Measurements from ENCODE around the gene IL17B. TPM values are rescaled to one million over a fixed set of nuclear protein-coding genes. Genes with fewer than 3 reads are reported as not detected.

Gene IL17B
- total and polyA plus RNA-seq, 9 of the 15 experiments (the other 6 are each of a cell fraction or from before 2014, with no cell fraction given) = 0.28 to 2.6 (median 0.53) TPM; not detected in 2

DNA sequence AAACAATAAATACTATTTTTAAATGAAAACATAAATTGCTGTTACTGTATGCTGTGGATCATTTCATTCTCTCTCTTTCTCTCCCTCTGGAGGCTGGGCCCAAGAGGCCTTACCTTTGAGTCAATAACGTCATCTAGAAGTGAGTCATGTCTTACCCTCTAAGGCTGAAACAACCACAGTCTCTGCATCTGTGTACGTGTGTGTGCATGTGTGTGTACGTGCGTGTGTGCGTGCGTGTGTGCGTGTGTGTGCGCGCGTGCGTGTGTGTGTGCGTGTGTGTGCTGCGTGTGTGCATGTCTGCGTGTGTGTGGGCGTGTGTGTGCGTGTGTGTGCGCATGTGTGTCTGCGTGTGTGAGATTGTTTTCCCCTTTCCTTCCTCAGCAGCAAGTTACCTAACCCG, 13.6 kb upstream of the IL17B start (continued):
- TF ChIP-seq RB1 (IDR thresholded peaks at IDR 0.05; ENCODE audit: low read depth) = no peak
- no peak for TF ChIP-seq PBX2 (CRISPR knock-in tag; IDR thresholded peaks at IDR 0.05; ENCODE audit: low read depth)
- TF ChIP-seq PBX2 (tag; conservative IDR thresholded peaks at IDR 0.05; ENCODE audit: low read depth) = no peak
- no peak for TF ChIP-seq NFIX (CRISPR knock-in tag; IDR thresholded peaks at IDR 0.05; ENCODE audit: low read depth)
- no peak for TF ChIP-seq CCAR2 (IDR thresholded peaks at IDR 0.05; ENCODE audit: low read depth, low read length)
- TF ChIP-seq STAG1 (CRISPR knock-in tag; IDR thresholded peaks at IDR 0.05; ENCODE audit: borderline replicate concordance) = no peak
- TF ChIP-seq SFPQ (IDR thresholded peaks at IDR 0.05; ENCODE audit: low read depth, low read length) = no peak
- TF ChIP-seq EHMT2 (IDR thresholded peaks at IDR 0.05) = no peak
- no peak for TF ChIP-seq SNIP1 (IDR thresholded peaks at IDR 0.05; ENCODE audit: low read depth)
- TF ChIP-seq U2AF2 (optimal IDR thresholded peaks at IDR 0.05; ENCODE audit: low read depth, low read length) = no peak
- TF ChIP-seq MYNN (IDR thresholded peaks at IDR 0.05) = 0 out of 2 replicates have a peak, but pooled peaks have one; percentile 51
- no peak for TF ChIP-seq MYNN (CRISPR knock-in tag; IDR thresholded peaks at IDR 0.05)
- TF ChIP-seq ZNF695 (CRISPR knock-in tag; IDR thresholded peaks at IDR 0.05) = no peak
- TF ChIP-seq, protein P1, sequence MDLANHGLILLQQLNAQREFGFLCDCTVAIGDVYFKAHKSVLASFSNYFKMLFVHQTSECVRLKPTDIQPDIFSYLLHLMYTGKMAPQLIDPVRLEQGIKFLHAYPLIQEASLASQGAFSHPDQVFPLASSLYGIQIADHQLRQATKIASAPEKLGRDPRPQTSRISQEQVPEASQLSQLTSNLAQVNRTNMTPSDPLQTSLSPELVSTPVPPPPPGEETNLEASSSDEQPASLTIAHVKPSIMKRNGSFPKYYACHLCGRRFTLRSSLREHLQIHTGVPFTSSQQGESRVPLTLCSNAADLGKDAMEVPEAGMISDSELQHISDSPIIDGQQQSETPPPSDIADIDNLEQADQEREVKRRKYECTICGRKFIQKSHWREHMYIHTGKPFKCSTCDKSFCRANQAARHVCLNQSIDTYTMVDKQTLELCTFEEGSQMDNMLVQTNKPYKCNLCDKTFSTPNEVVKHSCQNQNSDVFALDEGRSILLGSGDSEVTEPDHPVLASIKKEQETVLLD (IDR thresholded peaks at IDR 0.05) = no peak
- TF ChIP-seq ZFP1 (CRISPR knock-in tag; IDR thresholded peaks at IDR 0.05) = no peak
- TF ChIP-seq FOSL1 (tag; conservative IDR thresholded peaks at IDR 0.05) = peak; percentile 66
- TF ChIP-seq HDAC2 (IDR thresholded peaks at IDR 0.05) = no peak
- peak; percentile 51; the same call in 1 of the 2 replicates for TF ChIP-seq CREM (IDR thresholded peaks at IDR 0.05; ENCODE audit: low read depth)
- no peak for TF ChIP-seq WHSC1 (IDR thresholded peaks at IDR 0.05; ENCODE audit: low read length)
- peak; percentile 50; the same call in 1 of the 2 replicates for TF ChIP-seq ARID2 (IDR thresholded peaks at IDR 0.05)
- no peak for TF ChIP-seq ZNF316 (IDR thresholded peaks at IDR 0.05)
- no peak for TF ChIP-seq HDAC8 (tag; IDR thresholded peaks at IDR 0.05)
- TF ChIP-seq SOX6 (IDR thresholded peaks at IDR 0.05) = no peak
- TF ChIP-seq ZNF76 (CRISPR knock-in tag; IDR thresholded peaks at IDR 0.05; ENCODE audit: borderline replicate concordance) = no peak
- TF ChIP-seq FOXA3 (CRISPR knock-in tag; conservative IDR thresholded peaks at IDR 0.05 in 1 of 2, IDR thresholded peaks at IDR 0.05 in 1 of 2) = no peak
- TF ChIP-seq LCOR (CRISPR knock-in tag; IDR thresholded peaks at IDR 0.05) = no peak

Data from K562 (cell line).